ENCODE data around the gene GEMIN7. TPM values are rescaled to one million over a fixed set of nuclear protein-coding genes. Genes with fewer than 3 reads are reported as not detected.

Gene GEMIN7
- total and polyA plus RNA-seq, 11 donors = 11.4 to 40.8 (median 17.2) TPM

GRCh38 chr19:45122832-45123231 is 43.8 kb downstream of the GEMIN7 start:
- peaks cover 0 to 18% (median 9%) of the 10 kb centered on the region in 12 donors for H3K4me1 ChIP-seq
- intact Hi-C loops (cut with DNase I) = no loop called here
- 82 to 92% (median 87%) methylated on average over 5 to 6 of the region's 6 CpGs for WGBS, 4 donors
- TF ChIP-seq CTCF (IDR thresholded peaks at IDR 0.05) (no peak), POLR2A (IDR thresholded peaks at IDR 0.05) (no peak)
- no peaks in the 10 kb centered on the region for H3K27me3 ChIP-seq
- H3K4me3 ChIP-seq = no peak overlapping the region
- DNase-seq = no peak
- H3K9me3 ChIP-seq = no peaks in the 10 kb centered on the region
- ATAC-seq = no peak
- H3K36me3 ChIP-seq = no peaks in the 10 kb centered on the region
- H3K27ac ChIP-seq = no peak overlapping the region

GRCh38 chr19:45123440-45123850 is 44.4 kb downstream of the GEMIN7 start:
- intact Hi-C loops (cut with DNase I) = no loop called here
- WGBS, 4 donors = 78 to 83% (median 81%) methylated on average over 9 of the region's 9 CpGs

GRCh38 chr19:45124021-45124420 is 45.0 kb downstream of the GEMIN7 start:
- 86 to 96% (median 91%) methylated on average over 6 of the region's 6 CpGs for WGBS, 4 donors
- H3K36me3 ChIP-seq = no peaks in the 10 kb centered on the region
- no peak overlapping the region for H3K4me3 ChIP-seq
- no peak for TF ChIP-seq CTCF (IDR thresholded peaks at IDR 0.05)
- H3K9me3 ChIP-seq = no peaks in the 10 kb centered on the region
- no peak for DNase-seq
- peaks cover 0 to 7% (median 0%) of the 10 kb centered on the region in 12 donors for H3K4me1 ChIP-seq
- no peak overlapping the region for H3K27ac ChIP-seq
- no peaks in the 10 kb centered on the region for H3K27me3 ChIP-seq
- intact Hi-C loops (cut with DNase I) = no loop called here
- ATAC-seq = no peak

More at GRCh38 chr19:45123440-45123850, 44.4 kb downstream of the GEMIN7 start:
- DNase-seq (no peak), ATAC-seq (no peak)
- H3K4me1 ChIP-seq = peaks cover 0 to 12% (median 4%) of the 10 kb centered on the region in 12 donors
- H3K36me3 ChIP-seq = no peaks in the 10 kb centered on the region
- H3K27ac ChIP-seq = no peak overlapping the region
- H3K4me3 ChIP-seq = no peak overlapping the region
- no peaks in the 10 kb centered on the region for H3K9me3 ChIP-seq
- H3K27me3 ChIP-seq = no peaks in the 10 kb centered on the region
- no peak for TF ChIP-seq CTCF (IDR thresholded peaks at IDR 0.05)
- no peak for TF ChIP-seq POLR2A (IDR thresholded peaks at IDR 0.05)

GRCh38 chr19:45125360-45125759 is 46.3 kb downstream of the GEMIN7 start:
- intact Hi-C loops (cut with DNase I) = loop anchor here in 2 of 10 donors (5.0 kb wide), 2 partner anchors 52 to 108 kb away; partner anchors contain the start of genes BLOC1S3 (in 1 of the 2) and TRAPPC6A (in 1 of the 2)
- ATAC-seq = no peak
- DNase-seq = no peak

More at GRCh38 chr19:45125360-45125759, 46.3 kb downstream of the GEMIN7 start:
- Histone ChIP-seq H3K9me3 (no peaks in the 10 kb centered on the region), H3K27me3 (no peaks in the 10 kb centered on the region), H3K36me3 (no peaks in the 10 kb centered on the region), H3K4me3 (no peak overlapping the region), H3K27ac (no peak overlapping the region), H3K4me1 (peaks cover 0 to 7% (median 0%) of the 10 kb centered on the region in 12 donors)
- WGBS, 4 donors = 88 to 96% (median 93%) methylated on average over 9 of the region's 9 CpGs
- TF ChIP-seq POLR2A (IDR thresholded peaks at IDR 0.05) (no peak), CTCF (IDR thresholded peaks at IDR 0.05) (no peak)

Measured in heart left ventricle (tissue), 16 donors.